ENCODE results near the gene OXLD1.
"Not testable (repeated sequence)": the region's sequence is repeated elsewhere in the genome, so short reads cannot be mapped to it uniquely, and the experiment has no call there.

Gene OXLD1

GRCh38 chr17:81640011-81640410, 26.4 kb downstream of the OXLD1 start:
- Histone ChIP-seq H3K27ac (ENCODE audit: low read depth, low read length) (no peak overlapping the region), H3K27me3 (ENCODE audit: control insufficient read depth in 1 of 2, insufficient read depth in 2 of 2, low read length in 2 of 2) (no peaks in the 10 kb centered on the region), H3K4me3 (ENCODE audit: low read depth in 1 of 2, low read length in 2 of 2) (no peak overlapping the region), H3K9me3 (ENCODE audit: control insufficient read depth in 1 of 2, low read length in 2 of 2) (no peaks in the 10 kb centered on the region), H3K36me3 (ENCODE audit: control insufficient read depth in 1 of 2, insufficient read depth in 2 of 2, low read length in 2 of 2) (no peaks in the 10 kb centered on the region), H3K9ac (ENCODE audit: low read depth in 1 of 2, low read length in 2 of 2) (no peak overlapping the region), H3K4me1 (ENCODE audit: control insufficient read depth in 1 of 2, insufficient read depth in 2 of 2, low read length in 2 of 2) (peaks cover 8 to 12% of the 10 kb centered on the region in 2 donors)

DNA sequence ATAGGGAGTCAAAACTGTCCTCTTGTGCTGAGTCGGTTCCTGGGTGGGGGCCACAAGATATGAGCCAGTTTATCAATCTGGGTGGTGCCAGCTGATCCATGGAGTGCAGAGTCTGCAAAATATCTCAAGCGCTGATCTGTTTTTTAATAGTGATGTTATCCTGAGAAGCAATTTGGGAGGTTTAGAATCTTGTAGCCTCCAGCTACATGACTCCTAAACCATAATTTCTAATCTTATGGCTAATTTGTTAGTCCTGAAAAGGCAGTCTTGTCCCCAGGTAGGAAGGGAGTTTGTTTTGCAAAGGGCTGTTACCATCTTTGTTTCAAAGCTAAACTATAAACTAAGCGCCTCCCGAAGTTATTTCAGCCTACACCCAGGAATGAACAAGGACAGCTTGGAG, 27.7 kb downstream of the OXLD1 start:
- H3K9ac ChIP-seq (ENCODE audit: low read depth in 1 of 2, low read length in 2 of 2), result no peak overlapping the region
- no peak overlapping the region for H3K27ac ChIP-seq (ENCODE audit: low read depth, low read length)
- no peaks in the 10 kb centered on the region for H3K36me3 ChIP-seq (ENCODE audit: control insufficient read depth in 1 of 2, insufficient read depth in 2 of 2, low read length in 2 of 2)
- H3K4me1 ChIP-seq (ENCODE audit: control insufficient read depth in 1 of 2, insufficient read depth in 2 of 2, low read length in 2 of 2), result peaks cover 8 to 12% of the 10 kb centered on the region in 2 donors
- H3K9me3 ChIP-seq (ENCODE audit: control insufficient read depth in 1 of 2, low read length in 2 of 2), result no peaks in the 10 kb centered on the region
- H3K27me3 ChIP-seq (ENCODE audit: control insufficient read depth in 1 of 2, insufficient read depth in 2 of 2, low read length in 2 of 2), result no peaks in the 10 kb centered on the region
- no peak overlapping the region for H3K4me3 ChIP-seq (ENCODE audit: low read depth in 1 of 2, low read length in 2 of 2)

DNA sequence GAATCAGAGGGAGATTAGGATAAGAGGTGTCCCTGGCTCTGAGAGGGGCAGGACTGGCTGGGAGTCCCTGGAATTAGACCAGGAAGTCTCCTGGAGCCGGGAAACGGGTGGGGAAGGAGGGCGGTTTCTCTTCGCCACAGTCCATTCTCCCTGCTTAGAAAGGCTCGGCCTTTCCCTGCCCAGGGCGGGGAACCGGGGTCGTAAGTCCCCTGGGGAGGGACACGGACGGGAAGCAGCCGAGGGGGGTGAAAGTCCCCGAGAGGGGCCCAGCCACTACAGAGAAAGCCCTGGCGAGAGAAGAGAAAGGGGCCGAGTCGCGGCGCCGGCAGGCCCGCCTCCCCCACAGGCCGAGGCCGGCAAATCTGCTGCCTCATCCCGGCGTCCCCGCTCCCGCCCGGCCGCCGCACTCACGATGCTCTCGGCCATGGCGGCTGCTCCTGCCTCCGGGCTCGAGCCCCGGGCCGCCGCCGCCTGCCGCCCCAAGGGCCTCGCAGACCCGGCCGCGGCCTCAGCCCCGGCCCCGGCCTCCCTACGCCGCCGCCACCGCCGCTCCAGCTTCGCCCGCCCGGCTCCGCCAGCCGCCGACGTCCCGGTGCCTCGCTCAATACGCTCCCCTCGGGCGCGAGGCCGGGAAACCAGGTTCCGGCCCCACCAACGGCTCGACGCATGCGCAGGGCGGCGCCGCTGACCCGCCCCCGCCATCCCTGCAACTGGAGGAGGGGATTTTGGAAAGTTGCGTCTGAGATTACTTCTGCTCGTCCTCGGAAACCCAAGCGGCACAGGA, 29.7 kb downstream of the OXLD1 start, which contains the start of the genes NPLOC4 and TSPAN10:
NPLOC4 (minus strand) TSS at position 608 of the 784 bp plus-strand sequence; CDS start at position 426, 182 bp downstream.
TSPAN10 (plus strand) TSS at position 692 of the 784 bp plus-strand sequence. CDS start 5,217 bp downstream, outside the sequence.
- Histone ChIP-seq H3K4me3 (ENCODE audit: low read depth in 1 of 2, low read length in 2 of 2) (peak within 1 kb of the TSS; percentile 76 to 84), H3K9me3 (ENCODE audit: control insufficient read depth in 1 of 2, low read length in 2 of 2) (no peaks in the 10 kb centered on the region), H3K9ac (ENCODE audit: low read depth in 1 of 2, low read length in 2 of 2) (peak within 1 kb of the TSS; percentile 75 to 76), H3K27ac (ENCODE audit: low read depth, low read length) (peak within 1 kb of the TSS; percentile 65), H3K27me3 (ENCODE audit: control insufficient read depth in 1 of 2, insufficient read depth in 2 of 2, low read length in 2 of 2) (no peaks in the 10 kb centered on the region), H3K4me1 (ENCODE audit: control insufficient read depth in 1 of 2, insufficient read depth in 2 of 2, low read length in 2 of 2) (peaks cover 8 to 12% of the 10 kb centered on the region in 2 donors), H3K36me3 (ENCODE audit: control insufficient read depth in 1 of 2, insufficient read depth in 2 of 2, low read length in 2 of 2) (no peaks in the 10 kb centered on the region)

DNA sequence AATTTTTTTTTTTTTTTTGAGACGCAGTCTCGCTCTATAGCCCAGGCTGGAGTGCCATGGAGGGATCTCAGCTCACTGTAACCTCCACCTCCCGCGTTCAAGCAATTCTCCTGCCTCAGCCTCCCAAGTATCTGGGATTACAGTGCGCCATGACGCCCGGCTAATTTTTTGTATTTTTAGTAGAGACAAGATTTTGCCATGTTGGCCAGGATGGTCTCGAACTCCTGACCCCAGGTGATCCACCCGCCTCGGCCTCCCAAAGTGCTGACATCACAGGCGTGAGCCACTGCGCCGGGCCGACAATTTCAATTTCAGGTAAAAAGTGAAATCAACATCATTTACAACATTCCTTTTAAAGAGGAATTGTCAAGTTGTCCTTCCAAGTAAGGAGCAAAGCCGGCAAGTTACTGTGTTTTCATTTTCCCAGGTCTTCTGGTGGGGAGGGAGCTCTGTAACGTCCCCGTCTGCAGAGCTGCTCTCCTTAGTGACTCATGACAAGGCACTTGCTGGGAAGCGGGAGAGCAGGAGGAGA, 30.4 kb downstream of the OXLD1 start:
- Histone ChIP-seq H3K27ac (ENCODE audit: low read depth, low read length) (peak overlapping the region; percentile 65), H3K36me3 (ENCODE audit: control insufficient read depth in 1 of 2, insufficient read depth in 2 of 2, low read length in 2 of 2) (peaks cover 0 to 3% of the 10 kb centered on the region in 2 donors), H3K4me1 (ENCODE audit: control insufficient read depth in 1 of 2, insufficient read depth in 2 of 2, low read length in 2 of 2) (peaks cover 8 to 12% of the 10 kb centered on the region in 2 donors), H3K27me3 (ENCODE audit: control insufficient read depth in 1 of 2, insufficient read depth in 2 of 2, low read length in 2 of 2) (no peaks in the 10 kb centered on the region), H3K9me3 (ENCODE audit: control insufficient read depth in 1 of 2, low read length in 2 of 2) (no peaks in the 10 kb centered on the region), H3K9ac (ENCODE audit: low read depth in 1 of 2, low read length in 2 of 2) (peak overlapping the region; percentile 75 to 76), H3K4me3 (ENCODE audit: low read depth in 1 of 2, low read length in 2 of 2) (peak overlapping the region; percentile 76 to 84)

DNA sequence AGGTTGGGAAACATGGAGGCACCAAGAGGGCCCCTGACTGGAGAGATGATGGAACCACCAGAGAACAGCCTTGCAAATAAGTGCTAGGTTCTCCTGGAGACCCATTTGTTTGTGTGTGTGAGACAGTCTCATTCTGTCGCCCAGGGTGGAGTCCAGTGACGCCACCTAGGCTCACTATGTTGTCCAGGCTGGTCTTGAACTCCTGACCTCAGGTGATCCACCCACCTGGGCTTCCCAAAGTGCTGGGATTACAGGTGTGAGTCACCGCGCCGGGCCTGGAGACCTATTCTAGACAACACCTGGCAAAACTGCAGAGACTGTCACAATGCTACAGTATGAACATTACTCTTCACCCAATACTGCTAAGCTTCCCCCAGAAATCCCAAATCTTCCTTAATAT, 31.0 kb downstream of the OXLD1 start:
- Histone ChIP-seq H3K9ac (ENCODE audit: low read depth in 1 of 2, low read length in 2 of 2) (peak overlapping the region in 1 of 2 donors; percentile 75), H3K9me3 (ENCODE audit: control insufficient read depth in 1 of 2, low read length in 2 of 2) (no peaks in the 10 kb centered on the region), H3K4me3 (ENCODE audit: low read depth in 1 of 2, low read length in 2 of 2) (peak overlapping the region; percentile 76 to 84), H3K4me1 (ENCODE audit: control insufficient read depth in 1 of 2, insufficient read depth in 2 of 2, low read length in 2 of 2) (peaks cover 8 to 12% of the 10 kb centered on the region in 2 donors), H3K27ac (ENCODE audit: low read depth, low read length) (no peak overlapping the region), H3K36me3 (ENCODE audit: control insufficient read depth in 1 of 2, insufficient read depth in 2 of 2, low read length in 2 of 2) (peaks cover 0 to 3% of the 10 kb centered on the region in 2 donors), H3K27me3 (ENCODE audit: control insufficient read depth in 1 of 2, insufficient read depth in 2 of 2, low read length in 2 of 2) (no peaks in the 10 kb centered on the region)

GRCh38 chr17:81631482-81631881, 34.9 kb downstream of the OXLD1 start:
- H3K27ac ChIP-seq (ENCODE audit: low read depth, low read length), result no peak overlapping the region
- no peaks in the 10 kb centered on the region for H3K27me3 ChIP-seq (ENCODE audit: control insufficient read depth in 1 of 2, insufficient read depth in 2 of 2, low read length in 2 of 2)
- H3K9ac ChIP-seq (ENCODE audit: low read depth in 1 of 2, low read length in 2 of 2), result no peak overlapping the region
- peaks cover 5 to 28% of the 10 kb centered on the region in 2 donors for H3K36me3 ChIP-seq (ENCODE audit: control insufficient read depth in 1 of 2, insufficient read depth in 2 of 2, low read length in 2 of 2)
- H3K4me3 ChIP-seq (ENCODE audit: low read depth in 1 of 2, low read length in 2 of 2), result no peak overlapping the region
- H3K9me3 ChIP-seq (ENCODE audit: control insufficient read depth in 1 of 2, low read length in 2 of 2), result no peaks in the 10 kb centered on the region
- H3K4me1 ChIP-seq (ENCODE audit: control insufficient read depth in 1 of 2, insufficient read depth in 2 of 2, low read length in 2 of 2), result peaks cover 8 to 12% of the 10 kb centered on the region in 2 donors

GRCh38 chr17:81630274-81630673, 36.1 kb downstream of the OXLD1 start:
- Histone ChIP-seq H3K36me3 (ENCODE audit: control insufficient read depth in 1 of 2, insufficient read depth in 2 of 2, low read length in 2 of 2) (peaks cover 10 to 41% of the 10 kb centered on the region in 2 donors), H3K27ac (ENCODE audit: low read depth, low read length) (no peak overlapping the region), H3K27me3 (ENCODE audit: control insufficient read depth in 1 of 2, insufficient read depth in 2 of 2, low read length in 2 of 2) (no peaks in the 10 kb centered on the region), H3K9ac (ENCODE audit: low read depth in 1 of 2, low read length in 2 of 2) (no peak overlapping the region), H3K4me1 (ENCODE audit: control insufficient read depth in 1 of 2, insufficient read depth in 2 of 2, low read length in 2 of 2) (peaks cover under 1 to 1% of the 10 kb centered on the region in 2 donors), H3K9me3 (ENCODE audit: control insufficient read depth in 1 of 2, low read length in 2 of 2) (no peaks in the 10 kb centered on the region), H3K4me3 (ENCODE audit: low read depth in 1 of 2, low read length in 2 of 2) (no peak overlapping the region)

DNA sequence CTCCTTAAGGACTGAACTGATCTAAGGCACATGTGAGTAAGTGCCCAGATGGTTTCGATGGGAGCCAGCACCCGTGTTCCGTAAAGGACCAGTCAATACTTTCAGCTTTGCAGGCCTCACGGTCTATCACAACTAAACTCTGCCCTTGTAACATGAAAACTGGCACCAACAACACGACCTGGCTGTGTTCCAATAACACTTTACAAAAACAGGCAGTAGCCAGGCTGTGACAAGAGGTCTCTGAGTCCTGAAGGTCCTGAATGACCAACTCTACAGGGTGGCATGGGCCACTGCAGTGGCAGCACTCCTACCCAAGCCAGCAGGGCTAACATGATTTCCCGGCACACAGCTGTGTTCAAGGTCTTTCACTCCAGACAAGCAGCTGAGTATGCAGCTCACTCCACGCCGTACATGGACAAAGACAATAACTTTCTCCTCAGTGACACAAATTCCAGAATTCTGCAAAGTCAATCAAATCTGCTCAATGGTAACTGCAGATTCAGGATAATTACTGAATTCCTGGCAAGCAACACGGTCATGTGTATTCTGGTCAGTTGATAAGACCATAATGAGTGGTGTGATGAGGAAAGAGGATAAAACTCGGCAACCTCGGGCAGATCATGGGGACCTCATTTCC, 44.8 kb downstream of the OXLD1 start:
- H3K36me3 ChIP-seq (ENCODE audit: control insufficient read depth in 1 of 2, insufficient read depth in 2 of 2, low read length in 2 of 2), result peaks cover 38 to 73% of the 10 kb centered on the region in 2 donors
- no peak overlapping the region for H3K4me3 ChIP-seq (ENCODE audit: low read depth in 1 of 2, low read length in 2 of 2)
- no peaks in the 10 kb centered on the region for H3K4me1 ChIP-seq (ENCODE audit: control insufficient read depth in 1 of 2, insufficient read depth in 2 of 2, low read length in 2 of 2)
- H3K27ac ChIP-seq (ENCODE audit: low read depth, low read length), result no peak overlapping the region
- H3K27me3 ChIP-seq (ENCODE audit: control insufficient read depth in 1 of 2, insufficient read depth in 2 of 2, low read length in 2 of 2), result no peaks in the 10 kb centered on the region
- no peak overlapping the region for H3K9ac ChIP-seq (ENCODE audit: low read depth in 1 of 2, low read length in 2 of 2)
- no peaks in the 10 kb centered on the region for H3K9me3 ChIP-seq (ENCODE audit: control insufficient read depth in 1 of 2, low read length in 2 of 2)

DNA sequence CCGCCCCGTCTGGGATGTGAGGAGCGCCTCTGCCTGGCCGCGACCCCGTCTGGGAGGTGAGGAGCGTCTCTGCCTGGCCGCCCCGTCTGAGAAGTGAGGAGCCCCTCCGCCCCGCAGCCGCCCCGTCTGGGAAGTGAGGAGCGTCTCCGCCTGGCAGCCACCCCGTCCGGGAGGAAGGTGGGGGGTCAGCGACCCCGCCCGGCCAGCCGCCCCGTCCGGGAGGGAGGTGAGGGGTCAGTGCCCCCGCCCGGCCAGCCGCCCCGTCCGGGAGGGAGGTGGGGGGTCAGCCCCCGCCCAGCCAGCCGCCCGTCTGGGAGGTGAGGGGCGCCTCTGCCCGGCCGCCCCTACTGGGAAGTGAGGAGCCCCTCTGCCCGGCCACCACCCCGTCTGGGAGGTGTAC, 48.1 kb downstream of the OXLD1 start:
- not testable (repeated sequence) for H3K9me3 ChIP-seq (ENCODE audit: control insufficient read depth in 1 of 2, low read length in 2 of 2); H3K27me3 ChIP-seq (ENCODE audit: control insufficient read depth in 1 of 2, insufficient read depth in 2 of 2, low read length in 2 of 2); H3K4me3 ChIP-seq (ENCODE audit: low read depth in 1 of 2, low read length in 2 of 2); H3K9ac ChIP-seq (ENCODE audit: low read depth in 1 of 2, low read length in 2 of 2); H3K27ac ChIP-seq (ENCODE audit: low read depth, low read length); H3K4me1 ChIP-seq (ENCODE audit: control insufficient read depth in 1 of 2, insufficient read depth in 2 of 2, low read length in 2 of 2)
- H3K36me3 ChIP-seq (ENCODE audit: control insufficient read depth in 1 of 2, insufficient read depth in 2 of 2, low read length in 2 of 2), result peaks cover 30 to 60% of the 10 kb centered on the region in 2 donors

DNA sequence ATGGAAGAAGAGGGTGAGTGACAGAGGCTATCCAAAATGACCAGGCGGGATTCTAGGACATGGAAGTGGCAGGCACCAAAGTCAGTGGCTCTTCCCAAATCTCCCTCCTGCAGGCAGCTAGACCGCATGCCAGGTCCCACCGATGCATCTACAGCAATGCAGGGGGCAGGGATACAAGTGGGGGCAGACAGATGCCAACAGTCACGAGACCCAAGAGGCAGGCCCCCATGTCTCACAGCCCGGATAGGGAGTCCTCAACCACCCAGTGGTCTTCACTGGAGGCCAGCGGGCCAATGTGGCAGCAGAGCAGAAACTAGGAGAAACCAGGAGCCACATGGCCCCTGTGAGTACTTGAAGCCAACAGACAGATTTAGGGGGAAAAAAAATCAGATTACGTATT, 49.5 kb downstream of the OXLD1 start:
- peaks cover 35 to 62% of the 10 kb centered on the region in 2 donors for H3K36me3 ChIP-seq (ENCODE audit: control insufficient read depth in 1 of 2, insufficient read depth in 2 of 2, low read length in 2 of 2)
- no peak overlapping the region for H3K27ac ChIP-seq (ENCODE audit: low read depth, low read length)
- no peaks in the 10 kb centered on the region for H3K4me1 ChIP-seq (ENCODE audit: control insufficient read depth in 1 of 2, insufficient read depth in 2 of 2, low read length in 2 of 2)
- H3K9ac ChIP-seq (ENCODE audit: low read depth in 1 of 2, low read length in 2 of 2), result no peak overlapping the region
- no peak overlapping the region for H3K4me3 ChIP-seq (ENCODE audit: low read depth in 1 of 2, low read length in 2 of 2)
- no peaks in the 10 kb centered on the region for H3K27me3 ChIP-seq (ENCODE audit: control insufficient read depth in 1 of 2, insufficient read depth in 2 of 2, low read length in 2 of 2)
- H3K9me3 ChIP-seq (ENCODE audit: control insufficient read depth in 1 of 2, low read length in 2 of 2), result no peaks in the 10 kb centered on the region
